Smooth muscle cell (in vitro differentiated cells): ENCODE results near the gene COA7. TPM values are rescaled to one million over a fixed set of nuclear protein-coding genes. Genes with fewer than 3 reads are reported as not detected.

Experiments
- DNase-seq: peaks from one replicate; lab custom pipeline; 2025; ENCODE audit not compliant: unreplicated experiment; lab: John Stamatoyannopoulos, UW
- H2AFZ ChIP-seq: fragments of 200-600 bp; sonication (generic); 2 replicates; pipeline ENCODE4 v1.6.0; 2016; ENCODE audit warnings: antibody characterized with exemption, low read depth, mild to moderate bottlenecking
- H3F3A ChIP-seq: fragments of 200-600 bp; sonication (generic); 2 replicates; pipeline ENCODE4 v1.6.0; 2017; ENCODE audit warnings: antibody characterized with exemption, low read depth
- H3K27ac ChIP-seq: fragments of 200-600 bp; sonication (generic); 2 replicates; pipeline ENCODE4 v1.5.1; 2016; ENCODE audit warnings: low read depth, mild to moderate bottlenecking
- H3K27me3 ChIP-seq: fragments of 200-600 bp; sonication (generic); 2 replicates; pipeline ENCODE4 v1.6.1; 2016; ENCODE audit warnings: low read depth, mild to moderate bottlenecking
- H3K36me3 ChIP-seq: fragments of 200-600 bp; sonication (generic); 2 replicates; pipeline ENCODE4 v1.5.1; 2016; ENCODE audit warnings: low read depth
- H3K4me1 ChIP-seq: fragments of 200-600 bp; sonication (generic); 2 replicates; pipeline ENCODE4 v1.5.1; 2016; ENCODE audit warnings: low read depth
- H3K4me2 ChIP-seq: fragments of 200-600 bp; sonication (generic); 2 replicates; pipeline ENCODE4 v1.6.0; 2016; ENCODE audit warnings: mild to moderate bottlenecking
- H3K4me3 ChIP-seq: fragments of 200-600 bp; sonication (generic); 2 replicates; pipeline ENCODE4 v1.5.1; 2016; ENCODE audit warnings: mild to moderate bottlenecking
- H3K79me2 ChIP-seq: fragments of 200-600 bp; sonication (generic); 2 replicates; pipeline ENCODE4 v1.6.0; 2016; ENCODE audit warnings: low read depth, mild to moderate bottlenecking
- H3K9ac ChIP-seq: fragments of 200-600 bp; sonication (generic); 2 replicates; pipeline ENCODE4 v1.6.0; 2016; ENCODE audit warnings: low read depth
- H3K9me3 ChIP-seq: fragments of 200-600 bp; sonication (generic); replicated peaks from 2 replicates; pipeline ENCODE4 v1.5.1; 2016; ENCODE audit warnings: low read depth
- H4K20me1 ChIP-seq: fragments of 200-600 bp; sonication (generic); 2 replicates; pipeline ENCODE4 v1.6.0; 2016; ENCODE audit warnings: low read depth
- CTCF ChIP-seq: fragments of 200-600 bp; sonication (generic); IDR thresholded peaks from 2 replicates; pipeline ENCODE4 v1.5.1; 2017; ENCODE audit warnings: borderline replicate concordance, mild to moderate bottlenecking, antibody characterized with exemption; ENCODE audit not compliant: insufficient read depth, poor library complexity, severe bottlenecking
- WGBS: methylation state at CpG from one replicate; pipeline ENCODE4 v1.1.7; 2016; ENCODE audit warnings: low lambda C conversion rate; 5-methylcytosine and 5-hydroxymethylcytosine counted together
- polyA plus RNA-seq: library from polyadenylated mRNA; unstranded; fragments of >200 nt; fragmentation: Nextera tagmentation; extraction: Ambion mirVana; gene quantifications from 2 replicates; pipeline ENCODE4 v1.2.1, GENCODE V29; 2016
- total RNA-seq: library from RNA; depleted of rRNA; stranded (reverse); fragments of >200 nt; gene quantifications from 2 replicates; pipeline ENCODE4 v1.2.3, GENCODE V29; 2014

COA7 gene
- total and polyA plus RNA-seq, 2 experiments from 2014 or later, result 4.4 to 7.3 TPM

- Histone ChIP-seq H4K20me1 (no peaks in the 10 kb centered on the region), H3K4me3 (no peak overlapping the region), H3K27ac (no peak overlapping the region), H3K27me3 (no peaks in the 10 kb centered on the region), H2AFZ (no peak overlapping the region), H3K4me2 (no peak overlapping the region), H3K36me3 (no peaks in the 10 kb centered on the region), H3K9ac (no peak overlapping the region), H3K79me2 (no peaks in the 10 kb centered on the region), H3K4me1 (peaks cover 7% of the 10 kb centered on the region), H3K9me3 (no peaks in the 10 kb centered on the region), H3F3A (peaks cover 11% of the 10 kb centered on the region)
- TF ChIP-seq CTCF, result no peak
- no peak for DNase-seq
- WGBS, result 100% methylated on average over 1 of the region's 1 CpG
Observed at GRCh38 chr1:52679048-52679447, 19.1 kb downstream of the COA7 start.

GRCh38 chr1:52677076-52677806 is 20.9 kb downstream of the COA7 start:
- Histone ChIP-seq H2AFZ (no peak overlapping the region), H3K27me3 (no peaks in the 10 kb centered on the region)
- 66% methylated on average over 6 of the region's 6 CpGs for WGBS

GRCh38 chr1:52676249-52676903 is 21.8 kb downstream of the COA7 start:
- no peaks in the 10 kb centered on the region for H3K9me3 ChIP-seq
- no peak overlapping the region for H3K4me2 ChIP-seq
- no peaks in the 10 kb centered on the region for H3K36me3 ChIP-seq
- WGBS, result 91% methylated on average over 8 of the region's 8 CpGs
- H3F3A ChIP-seq, result peaks cover 11% of the 10 kb centered on the region
- no peaks in the 10 kb centered on the region for H3K79me2 ChIP-seq
- no peak overlapping the region for H3K27ac ChIP-seq
- TF ChIP-seq CTCF, result no peak
- no peak for DNase-seq
- H3K4me3 ChIP-seq, result no peak overlapping the region
- no peaks in the 10 kb centered on the region for H3K27me3 ChIP-seq
- no peaks in the 10 kb centered on the region for H4K20me1 ChIP-seq
- H3K9ac ChIP-seq, result no peak overlapping the region
- peaks cover 7% of the 10 kb centered on the region for H3K4me1 ChIP-seq
- H2AFZ ChIP-seq, result no peak overlapping the region

More at GRCh38 chr1:52677076-52677806, 20.9 kb downstream of the COA7 start:
- Histone ChIP-seq H3K4me3 (no peak overlapping the region), H3K27ac (no peak overlapping the region), H3F3A (peaks cover 11% of the 10 kb centered on the region), H4K20me1 (no peaks in the 10 kb centered on the region), H3K79me2 (no peaks in the 10 kb centered on the region), H3K4me1 (peaks cover 7% of the 10 kb centered on the region), H3K4me2 (no peak overlapping the region), H3K36me3 (no peaks in the 10 kb centered on the region), H3K9ac (no peak overlapping the region), H3K9me3 (no peaks in the 10 kb centered on the region)
- TF ChIP-seq CTCF, result no peak
- no peak for DNase-seq
